Right lobe of liver (tissue), 6 donors: ENCODE data around the gene GNPDA1. TPM values are rescaled to one million over a fixed set of nuclear protein-coding genes. Genes with fewer than 3 reads are reported as not detected.

Source experiments
- ATAC-seq, 4 donors: fragments of 200-7000 bp; cut with Tn5 transposase; one replicate each; pipeline ENCODE4 v1.9.1; 2020; ENCODE audit warnings: mild to moderate bottlenecking in 4 of 4, moderate library complexity in 4 of 4
- DNase-seq, 3 donors: peaks; one replicate each; pipeline ENCODE4 v3.0.0-alpha.2; 2020
- H3K27ac ChIP-seq, 3 donors: fragments of 200-600 bp; one replicate each; pipeline ENCODE4 v1.8.0; 2022
- H3K27me3 ChIP-seq, 2 donors: fragments of 200-600 bp; one replicate each; pipeline ENCODE4 v1.8.0; 2022
- H3K36me3 ChIP-seq, 4 donors: fragments of 200-600 bp; sonication (generic) in 1 of 4; one replicate each; pipeline versions ENCODE4 v1.5.1 to v1.8.0; 2017 to 2022; ENCODE audit warnings: control low read depth in 1 of 4
- H3K4me1 ChIP-seq, 4 donors: fragments of 200-600 bp; sonication (generic) in 1 of 4; one replicate each; pipeline versions ENCODE4 v1.5.1 to v1.8.0; 2017 to 2022; ENCODE audit warnings: control low read depth in 1 of 4
- H3K4me3 ChIP-seq, 3 donors: fragments of 200-600 bp; one replicate each; pipeline ENCODE4 v1.8.0; 2022
- H3K9me3 ChIP-seq, 4 donors: fragments of 200-600 bp; sonication (generic) in 1 of 4; one replicate each; pipeline versions ENCODE4 v1.5.1 to v1.8.0; 2017 to 2022; ENCODE audit warnings: control low read depth in 1 of 4
- POLR2A ChIP-seq: fragments of 450-650 bp; IDR thresholded peaks from one replicate; pipeline ENCODE4 v1.6.1; 2017; ENCODE audit warnings: antibody characterized with exemption, mild to moderate bottlenecking
- WGBS: methylation state at CpG from one replicate; pipeline ENCODE4 v1.1.6; 2018; ENCODE audit warnings: low coverage, low lambda C conversion rate; ENCODE audit not compliant: insufficient coverage; ENCODE audit errors: missing lambda C conversion rate; 5-methylcytosine and 5-hydroxymethylcytosine counted together
- intact Hi-C, 2 donors: fragments of 100-400 bp; cut with DNase I; formaldehyde crosslinking; loops; one replicate each; pipeline versions ENCODE4 v1.11.2 to v1.14.1; 2022
- total RNA-seq, 6 experiments: library from RNA; depleted of rRNA in 2 of 6; stranded (reverse); fragments of >200 nt in 2 of 6; fragmentation: NEBNext Ultra II Directional in 3 of 6; extraction: Animal tissue kit (Norgen Biotek cat#: 25700) in 3 of 6; gene quantifications; one replicate each; pipeline versions ENCODE4 v1.1.0 to v1.2.4, GENCODE V29; 2016 to 2023
- TF ChIP-seq, protein P1 (sequence below), 4 donors: fragments of 200-600 bp in 3 of 4; fragments of 450-650 bp in 1 of 4; IDR thresholded peaks; one replicate each; pipeline versions ENCODE4 v1.5.1 to v1.8.0; 2016 to 2022; ENCODE audit warnings: antibody characterized with exemption in 4 of 4, mild to moderate bottlenecking in 2 of 4
- donor health status: DM: no; HTN: yes; CAD: no.
- donor health status: DM: no; HTN: no; CAD: no.
- donor health status: DM: no; HTN: no; CAD: no.
- donor health status: DM: no; HTN: yes; CAD: no.
- donor health status: DM: no; HTN: yes; CAD: no.

Gene GNPDA1
- total RNA-seq, 6 experiments from 2014 or later = 6.3 to 22.1 (median 14.9) TPM

GRCh38 chr5:141968914-141969608 is 43.8 kb downstream of the GNPDA1 start, which contains the start of gene RNF14:
TSS of gene RNF14 (plus strand) at chr5:141969105. CDS start at chr5:141973589, 4,484 bp downstream.
- Histone ChIP-seq H3K9me3 (no peaks in the 10 kb centered on the region), H3K36me3 (peaks cover 0 to 13% (median 3%) of the 10 kb centered on the region in 4 donors), H3K4me3 (peak within 1 kb of the TSS; percentile 73 to 94 (median 83)), H3K27ac (peak within 1 kb of the TSS; percentile 87 to 97 (median 90)), H3K4me1 (peaks cover 0 to 19% (median 11%) of the 10 kb centered on the region in 4 donors), H3K27me3 (no peaks in the 10 kb centered on the region)
- WGBS = 0% methylated on average over 18 of the region's 63 CpGs
- peak; percentile 94 to 98 (median 94) for ATAC-seq
- peak; percentile 96 to 97 (median 96) for DNase-seq
- intact Hi-C loops = no loop called here
- peak; percentile 97 for TF ChIP-seq POLR2A
- TF ChIP-seq, protein P1, sequence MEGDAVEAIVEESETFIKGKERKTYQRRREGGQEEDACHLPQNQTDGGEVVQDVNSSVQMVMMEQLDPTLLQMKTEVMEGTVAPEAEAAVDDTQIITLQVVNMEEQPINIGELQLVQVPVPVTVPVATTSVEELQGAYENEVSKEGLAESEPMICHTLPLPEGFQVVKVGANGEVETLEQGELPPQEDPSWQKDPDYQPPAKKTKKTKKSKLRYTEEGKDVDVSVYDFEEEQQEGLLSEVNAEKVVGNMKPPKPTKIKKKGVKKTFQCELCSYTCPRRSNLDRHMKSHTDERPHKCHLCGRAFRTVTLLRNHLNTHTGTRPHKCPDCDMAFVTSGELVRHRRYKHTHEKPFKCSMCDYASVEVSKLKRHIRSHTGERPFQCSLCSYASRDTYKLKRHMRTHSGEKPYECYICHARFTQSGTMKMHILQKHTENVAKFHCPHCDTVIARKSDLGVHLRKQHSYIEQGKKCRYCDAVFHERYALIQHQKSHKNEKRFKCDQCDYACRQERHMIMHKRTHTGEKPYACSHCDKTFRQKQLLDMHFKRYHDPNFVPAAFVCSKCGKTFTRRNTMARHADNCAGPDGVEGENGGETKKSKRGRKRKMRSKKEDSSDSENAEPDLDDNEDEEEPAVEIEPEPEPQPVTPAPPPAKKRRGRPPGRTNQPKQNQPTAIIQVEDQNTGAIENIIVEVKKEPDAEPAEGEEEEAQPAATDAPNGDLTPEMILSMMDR (IDR thresholded peaks at IDR 0.05) = peak; percentile 93 to 98 (median 96)

- H3K36me3 ChIP-seq = no peaks in the 10 kb centered on the region
- H3K9me3 ChIP-seq = no peaks in the 10 kb centered on the region
- intact Hi-C loops = no loop called here
- ATAC-seq = no peak
- H3K27me3 ChIP-seq = no peaks in the 10 kb centered on the region
- peak overlapping the region in 2 of 3 donors; percentile 66 to 87 for H3K27ac ChIP-seq
- peaks cover 0 to 19% (median 11%) of the 10 kb centered on the region in 4 donors for H3K4me1 ChIP-seq
- DNase-seq = no peak
- WGBS = 25% methylated on average over 2 of the region's 2 CpGs
- H3K4me3 ChIP-seq = peak overlapping the region; percentile 5 to 73 (median 35)
- TF ChIP-seq POLR2A = peak; percentile 1
- TF ChIP-seq, protein P1 (IDR thresholded peaks at IDR 0.05) = no peak
Measured at GRCh38 chr5:141966963-141967333, 45.9 kb downstream of the GNPDA1 start.

DNA sequence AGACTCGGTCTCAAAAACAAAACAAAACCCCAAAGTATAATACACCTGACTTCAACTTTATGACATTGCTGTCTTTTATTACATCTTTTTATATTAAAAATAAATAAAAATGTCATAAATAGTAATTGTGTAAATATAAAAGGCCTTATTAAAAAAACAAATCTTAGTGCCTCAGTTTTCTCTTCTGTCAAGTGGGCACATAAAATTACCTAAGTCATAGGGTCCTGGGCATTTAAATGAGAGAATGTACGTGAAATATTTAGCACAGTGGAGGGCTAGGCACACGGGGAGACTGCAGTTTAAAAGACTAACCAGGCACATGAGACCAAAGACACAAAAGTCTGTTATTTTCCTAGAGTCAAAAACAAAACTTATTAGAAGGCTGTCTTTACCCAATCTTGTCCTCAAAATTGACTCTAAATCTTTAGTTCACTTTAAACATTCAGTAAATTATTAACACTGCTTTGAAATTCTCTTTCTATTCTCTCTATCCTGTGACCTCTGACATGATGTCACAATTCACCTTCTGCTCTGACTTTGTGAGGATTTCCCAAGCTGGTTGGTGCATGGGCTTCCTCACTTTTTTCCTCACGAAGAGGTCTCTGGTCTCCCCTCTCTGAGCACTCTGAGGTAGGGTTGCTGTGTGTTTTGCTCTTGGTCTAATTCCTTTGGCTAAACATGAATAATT is 46.4 kb downstream of the GNPDA1 start:
- TF ChIP-seq POLR2A = peak; percentile 35
- TF ChIP-seq, protein P1 (IDR thresholded peaks at IDR 0.05) = no peak
- WGBS = 31% methylated on average over 4 of the region's 4 CpGs
- H3K36me3 ChIP-seq = no peaks in the 10 kb centered on the region
- H3K27ac ChIP-seq = peak overlapping the region in 2 of 3 donors; percentile 66 to 87
- peak overlapping the region; percentile 5 to 73 (median 35) for H3K4me3 ChIP-seq
- H3K27me3 ChIP-seq = no peaks in the 10 kb centered on the region
- no peak for DNase-seq
- no peaks in the 10 kb centered on the region for H3K9me3 ChIP-seq
- ATAC-seq = peak; percentile 26 to 45 (median 36)
- intact Hi-C loops = no loop called here
- H3K4me1 ChIP-seq = peaks cover 0 to 19% (median 11%) of the 10 kb centered on the region in 4 donors

DNA sequence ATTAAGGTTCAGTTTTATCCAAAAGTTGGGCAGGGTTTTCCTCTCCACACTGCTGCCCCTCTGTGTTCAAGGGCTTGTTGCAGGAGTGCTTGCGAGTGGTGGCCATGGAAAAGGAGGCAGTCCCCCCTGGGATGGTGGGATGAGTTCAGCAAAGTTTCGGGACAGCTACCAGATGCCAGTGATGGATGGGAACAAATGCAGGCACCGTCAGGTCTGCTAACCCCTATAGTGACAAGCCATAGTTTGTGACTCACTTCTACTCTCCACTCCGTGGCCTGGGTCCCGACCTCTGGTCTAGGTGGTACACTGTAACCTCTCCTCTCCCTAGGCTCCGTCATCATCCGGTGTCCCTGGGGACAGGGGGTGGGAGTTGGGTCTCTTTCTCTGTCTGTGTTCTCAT is 47.8 kb downstream of the GNPDA1 start:
- TF ChIP-seq, protein P1 (IDR thresholded peaks at IDR 0.05) = no peak
- TF ChIP-seq POLR2A = no peak

More for the DNA sequence above, 47.8 kb downstream of the GNPDA1 start:
- intact Hi-C loops = no loop called here
- no peak for DNase-seq
- Histone ChIP-seq H3K4me3 (no peak overlapping the region), H3K27me3 (no peaks in the 10 kb centered on the region), H3K9me3 (no peaks in the 10 kb centered on the region), H3K36me3 (no peaks in the 10 kb centered on the region), H3K27ac (no peak overlapping the region), H3K4me1 (peaks cover 3 to 11% (median 5%) of the 10 kb centered on the region in 4 donors)
- ATAC-seq = no peak
- 89% methylated on average over 5 of the region's 7 CpGs for WGBS
